ENCODE measurements around the gene NPM1.
"Not testable (repeated sequence)": the region's sequence is repeated elsewhere in the genome, so short reads cannot be mapped to it uniquely, and the experiment has no call there.

The NPM1 gene

GRCh38 chr5:171413993-171414392 lies 26.3 kb downstream of the NPM1 start:
- not testable (repeated sequence) for DNase-seq

GRCh38 chr5:171415115-171415730 lies 27.6 kb downstream of the NPM1 start:
- peak; percentile 45 for DNase-seq

GRCh38 chr5:171416160-171417049 lies 28.8 kb downstream of the NPM1 start:
- DNase-seq = no peak

- peak; percentile 85 for DNase-seq
These were observed 30.8 kb downstream of the NPM1 start for GRCh38 chr5:171418316-171418981.

- DNase-seq = peak; percentile 84
These were observed 31.5 kb downstream of the NPM1 start, which contains the start of gene FGF18 for GRCh38 chr5:171418982-171419687. TSS of gene FGF18 (plus strand) at chr5:171419647. CDS start at chr5:171420200, 553 bp downstream.

- DNase-seq = peak; percentile 67
These were observed 32.2 kb downstream of the NPM1 start for GRCh38 chr5:171419688-171420430.

- peak; percentile 37 for DNase-seq
These were observed 33.0 kb downstream of the NPM1 start for GRCh38 chr5:171420431-171421241.

- no peak for DNase-seq
These were observed 33.9 kb downstream of the NPM1 start for GRCh38 chr5:171421331-171422262.

- no peak for DNase-seq
These were observed 34.8 kb downstream of the NPM1 start for GRCh38 chr5:171422495-171422894.

GRCh38 chr5:171422902-171423663 lies 35.4 kb downstream of the NPM1 start:
- no peak for DNase-seq

- DNase-seq = no peak
These were observed 37.1 kb downstream of the NPM1 start for GRCh38 chr5:171424726-171425125.

- no peak for DNase-seq
These were observed 38.1 kb downstream of the NPM1 start for GRCh38 chr5:171425596-171426244.

GRCh38 chr5:171426266-171426665 lies 38.6 kb downstream of the NPM1 start:
- DNase-seq = no peak

- DNase-seq = no peak
These were observed 39.0 kb downstream of the NPM1 start for GRCh38 chr5:171426680-171427079.

- DNase-seq = peak; percentile 55
These were observed 39.9 kb downstream of the NPM1 start for GRCh38 chr5:171427318-171428167.

- no peak for DNase-seq
These were observed 40.6 kb downstream of the NPM1 start for GRCh38 chr5:171428168-171428696.

- DNase-seq = no peak
These were observed 41.3 kb downstream of the NPM1 start for GRCh38 chr5:171428809-171429542.
